Fibroblast of the conjunctiva (primary cell): ENCODE measurements around the gene FADS3.

Experiments
- DNase-seq: peaks from one replicate; pipeline ENCODE4 v3.0.0-alpha.2; 2010; ENCODE audit warnings: low read depth

FADS3 gene, protein sequence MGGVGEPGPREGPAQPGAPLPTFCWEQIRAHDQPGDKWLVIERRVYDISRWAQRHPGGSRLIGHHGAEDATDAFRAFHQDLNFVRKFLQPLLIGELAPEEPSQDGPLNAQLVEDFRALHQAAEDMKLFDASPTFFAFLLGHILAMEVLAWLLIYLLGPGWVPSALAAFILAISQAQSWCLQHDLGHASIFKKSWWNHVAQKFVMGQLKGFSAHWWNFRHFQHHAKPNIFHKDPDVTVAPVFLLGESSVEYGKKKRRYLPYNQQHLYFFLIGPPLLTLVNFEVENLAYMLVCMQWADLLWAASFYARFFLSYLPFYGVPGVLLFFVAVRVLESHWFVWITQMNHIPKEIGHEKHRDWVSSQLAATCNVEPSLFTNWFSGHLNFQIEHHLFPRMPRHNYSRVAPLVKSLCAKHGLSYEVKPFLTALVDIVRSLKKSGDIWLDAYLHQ

DNA sequence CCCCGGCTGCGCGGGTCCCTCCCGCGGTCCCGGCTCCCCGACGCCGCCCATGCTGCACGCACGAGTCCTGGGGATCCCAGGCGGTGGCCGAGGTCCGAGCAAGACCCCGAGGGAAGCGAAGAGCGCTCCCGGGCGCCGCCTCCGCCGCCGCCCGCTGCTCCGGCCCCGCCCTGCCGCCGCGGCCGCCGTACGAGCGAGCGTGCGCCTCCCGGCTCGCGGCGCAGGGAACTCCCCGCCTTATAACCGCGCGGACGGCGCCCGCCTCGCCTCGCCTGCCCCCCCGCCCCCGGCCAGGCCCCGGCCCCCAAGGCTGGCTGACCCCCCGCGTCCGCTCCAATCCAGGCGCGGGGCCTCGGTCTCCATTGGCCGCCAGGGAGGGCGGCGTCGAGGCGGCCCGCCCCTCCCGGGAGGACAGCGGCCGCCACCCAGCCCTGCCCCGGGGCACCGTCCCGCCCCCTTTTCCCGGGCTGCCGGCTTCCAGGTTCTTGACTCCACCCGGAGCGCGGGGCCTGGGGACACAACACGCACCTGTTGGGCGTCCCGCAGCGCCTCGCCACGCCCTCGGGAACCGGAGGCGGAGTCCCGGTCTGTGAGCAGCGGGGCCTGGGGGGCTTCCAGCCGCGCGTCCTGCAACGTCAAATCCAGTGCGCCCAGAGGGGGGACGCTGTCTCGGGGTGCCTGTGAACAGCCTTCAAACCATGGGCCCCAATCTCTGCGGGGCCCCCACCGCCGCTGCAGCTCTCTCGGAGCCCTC is at the start of gene FADS3:
FADS3 (minus strand) TSS at position 215 of the 754 bp plus-strand sequence; CDS start at position 51, 164 bp downstream.
- peak; percentile 52 for DNase-seq

DNA sequence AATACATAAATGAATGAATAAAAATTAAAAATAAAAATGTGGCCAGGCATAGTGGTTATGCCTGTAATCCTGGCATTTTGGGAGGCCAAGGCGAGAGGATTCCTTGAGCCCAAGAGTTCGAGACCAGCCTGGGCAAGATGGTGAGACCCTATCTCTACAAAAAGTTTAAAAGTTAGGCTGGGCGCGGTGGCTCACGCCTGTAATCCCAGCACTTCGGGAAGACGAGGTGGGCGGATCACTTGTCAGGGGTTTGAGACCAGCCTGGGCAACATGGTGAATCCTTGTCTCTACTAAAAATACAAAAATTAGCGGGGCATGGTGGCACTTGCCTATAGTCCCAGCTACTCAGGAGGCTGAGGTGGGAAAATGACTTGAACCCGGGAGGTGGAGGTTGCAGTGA is 49.1 kb upstream of the FADS3 start:
- DNase-seq, result no peak

DNA sequence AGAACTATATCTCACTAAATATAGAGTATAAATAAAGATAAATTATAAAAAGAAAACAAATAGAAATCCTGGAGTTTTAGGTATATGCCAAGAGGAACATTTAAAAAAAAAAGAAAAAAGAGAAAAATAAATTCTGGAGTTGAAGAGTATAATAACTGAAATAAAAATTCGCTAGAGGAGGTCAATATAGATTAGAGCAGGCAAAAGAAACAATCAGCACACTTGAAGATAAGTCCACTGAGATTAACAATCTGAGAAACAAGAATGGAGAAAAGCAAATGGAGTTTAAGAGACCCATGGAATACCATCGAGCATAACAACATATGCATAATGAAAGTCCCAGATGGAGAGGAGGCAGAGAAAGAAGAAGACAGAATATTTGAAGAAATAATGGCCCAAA is 44.5 kb upstream of the FADS3 start:
- DNase-seq, result no peak

DNA sequence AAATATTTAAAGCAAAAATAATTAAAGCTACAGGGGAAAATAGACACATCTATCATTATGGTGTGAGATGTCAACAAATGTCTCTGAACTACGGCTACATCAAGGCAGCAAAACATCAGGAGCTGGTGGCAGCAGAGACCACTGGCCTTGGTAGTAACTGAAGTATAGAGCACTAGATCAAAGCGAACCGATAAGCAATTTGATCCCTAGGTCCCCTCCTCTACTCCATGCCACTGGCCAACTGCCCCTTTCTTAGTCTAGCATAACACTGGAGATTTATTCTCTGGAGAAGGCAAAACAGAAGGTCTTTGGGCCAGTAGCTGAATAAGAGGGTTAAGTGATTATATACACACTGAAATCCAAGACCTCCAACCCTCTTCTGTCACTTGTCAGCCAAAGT is 39.6 kb upstream of the FADS3 start:
- no peak for DNase-seq

DNA sequence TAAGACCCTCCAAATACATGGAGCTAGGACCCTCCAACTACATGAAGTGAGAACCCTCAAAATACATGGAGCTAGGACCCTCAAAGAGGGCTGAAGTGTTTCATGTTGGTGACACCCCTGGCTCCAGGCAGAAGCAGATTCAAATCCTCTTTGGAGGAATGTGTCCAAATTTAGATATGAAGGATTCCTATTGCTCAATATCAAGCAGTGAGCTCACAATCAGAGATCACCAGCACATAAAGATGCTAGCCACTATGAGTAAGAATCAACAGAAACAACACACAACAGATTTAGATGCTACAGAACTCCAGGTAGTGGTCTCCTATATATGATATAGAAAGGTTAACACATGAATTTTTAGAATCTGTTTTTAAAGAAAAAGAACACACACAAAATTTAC is 37.3 kb upstream of the FADS3 start:
- DNase-seq, result no peak

DNA sequence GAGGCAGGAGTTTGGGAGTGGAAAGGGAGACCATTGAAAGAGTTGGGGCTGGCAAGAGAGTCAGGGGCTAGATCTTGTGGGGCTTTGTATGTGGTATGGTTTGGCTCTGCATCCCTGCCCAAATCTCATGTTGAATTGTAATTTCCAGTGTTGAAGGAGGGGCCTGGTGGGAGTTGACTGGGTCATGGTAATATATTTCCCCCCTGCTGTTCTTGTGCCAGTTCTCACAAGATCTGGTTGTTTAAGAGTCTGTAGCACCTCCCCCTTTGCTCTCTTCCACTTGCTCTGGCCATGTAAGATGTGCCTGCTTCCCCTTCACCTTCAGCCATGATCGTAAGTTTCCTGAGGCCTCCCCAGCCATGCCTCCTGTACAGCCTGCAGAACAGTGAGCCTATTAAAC is 36.2 kb upstream of the FADS3 start:
- no peak for DNase-seq

DNA sequence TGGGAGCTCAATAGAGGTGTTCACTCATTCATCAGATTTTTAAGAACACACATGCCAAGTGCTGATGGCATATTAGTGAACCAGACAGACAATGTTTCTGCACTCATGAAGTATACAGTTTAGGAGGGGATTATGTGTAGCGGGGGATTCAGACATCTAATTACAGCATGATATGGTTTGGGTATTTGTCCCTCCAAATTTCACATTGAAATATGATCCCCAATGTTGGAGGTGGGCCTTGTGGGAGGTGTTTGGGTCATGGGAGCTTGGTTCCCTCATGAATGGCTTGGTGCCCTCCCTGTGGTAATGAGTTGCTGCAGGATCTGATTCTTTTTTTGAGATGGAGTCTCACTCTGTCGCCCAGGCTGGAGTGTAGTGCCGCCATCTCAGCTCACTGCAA is 34.9 kb upstream of the FADS3 start:
- DNase-seq, result no peak

DNA sequence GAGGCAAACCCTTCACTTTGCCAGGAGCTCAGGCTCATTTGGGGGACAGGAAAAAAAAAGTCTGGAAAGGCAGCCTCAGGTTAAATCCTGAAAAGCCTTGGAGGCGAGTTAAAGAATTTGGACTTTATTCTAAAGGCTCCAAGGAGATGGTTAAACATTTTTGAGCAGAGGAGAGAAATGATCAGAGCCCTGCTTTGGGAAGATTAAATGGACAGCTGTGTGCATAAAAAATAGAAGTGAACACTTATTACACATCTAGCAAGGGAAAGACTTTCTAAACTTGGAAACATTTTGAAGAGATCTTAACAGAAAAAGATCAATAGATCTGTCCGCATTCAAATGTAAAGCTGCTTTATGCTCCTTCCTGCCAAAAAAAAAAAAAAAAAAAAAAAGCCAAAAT is 34.4 kb upstream of the FADS3 start:
- no peak for DNase-seq

DNA sequence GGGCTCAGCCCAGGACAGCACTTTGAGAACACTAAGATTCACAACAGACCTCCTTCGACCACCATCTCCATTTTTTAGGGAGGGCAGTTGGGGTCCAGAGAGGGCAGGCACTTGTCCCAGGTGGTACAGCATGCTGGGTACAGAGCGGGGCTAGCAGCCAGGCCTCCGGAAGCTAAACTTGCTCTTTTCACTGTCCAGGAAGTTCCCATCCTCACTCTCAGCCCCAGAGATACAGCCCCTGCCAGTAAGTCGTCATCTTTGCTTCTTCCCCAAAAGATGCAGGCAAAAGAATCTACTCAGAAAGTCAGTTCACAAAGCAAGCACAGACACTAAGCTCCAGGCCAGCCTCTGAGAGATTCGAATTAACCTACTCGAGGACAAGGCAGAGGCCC is 32.7 kb upstream of the FADS3 start:
- no peak for DNase-seq

DNA sequence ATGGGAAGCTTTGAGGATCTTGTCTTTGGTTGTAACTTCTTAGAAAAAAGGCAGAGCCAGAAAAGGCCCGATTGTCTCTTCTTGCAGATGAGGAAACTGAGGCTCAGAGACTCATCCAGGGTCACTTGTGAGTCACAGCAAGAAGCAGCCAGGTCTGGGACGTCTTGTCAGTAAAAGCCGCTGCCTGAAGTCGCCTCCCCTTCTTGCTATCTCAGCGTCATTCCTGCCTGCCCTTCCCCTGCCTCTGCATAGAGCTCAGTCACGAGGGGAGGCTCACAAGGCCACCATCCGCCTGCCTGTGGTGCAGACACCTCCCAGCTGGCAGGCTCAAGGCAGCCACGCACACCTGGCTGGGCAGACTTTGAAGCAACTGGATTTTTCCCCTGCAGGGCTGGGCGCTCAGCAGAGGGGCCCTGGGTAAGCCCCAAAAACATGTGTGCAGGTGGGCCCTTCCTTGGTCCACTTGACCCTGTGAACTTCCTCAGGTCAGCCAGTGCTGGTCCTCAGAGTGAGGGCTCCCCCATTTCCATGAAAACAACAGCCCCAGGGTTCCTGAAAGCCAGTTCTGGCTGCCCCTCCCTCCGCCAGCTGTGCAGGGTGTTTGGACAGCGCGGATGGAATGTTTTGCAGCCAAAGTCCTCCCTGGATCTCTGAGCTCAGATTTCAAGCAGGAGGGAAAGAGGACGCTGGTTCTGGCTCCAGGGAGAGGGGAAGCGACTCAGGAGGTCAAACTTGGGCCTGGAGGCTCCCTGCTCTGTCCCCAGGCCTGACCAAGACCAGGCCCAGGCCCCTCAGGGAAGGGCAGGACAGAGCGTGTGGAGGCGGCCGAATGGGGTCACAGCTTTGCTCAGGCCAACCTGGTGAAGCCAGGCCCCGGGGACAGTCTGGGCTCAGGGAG is 32.1 kb upstream of the FADS3 start:
- DNase-seq, result peak; percentile 46

DNA sequence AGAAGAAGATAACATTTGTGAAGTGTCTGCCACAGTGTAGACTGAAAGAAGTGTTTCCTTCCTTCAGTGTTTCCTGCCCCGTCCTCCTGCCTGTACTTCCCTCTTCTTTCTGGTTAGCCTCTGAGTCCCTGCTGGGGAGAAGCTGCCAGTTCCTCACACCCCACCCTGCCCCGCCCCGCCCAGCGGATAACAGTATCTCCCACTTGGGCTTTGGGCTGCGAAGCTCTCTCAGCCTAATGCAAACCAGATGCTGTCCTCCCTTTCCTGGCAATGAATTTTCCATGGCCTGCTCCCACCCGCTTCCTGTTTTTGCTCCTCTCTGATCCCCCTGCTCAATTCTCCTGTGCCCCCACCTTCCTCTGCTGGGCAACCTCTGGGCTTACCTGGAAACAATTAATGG is 31.2 kb upstream of the FADS3 start:
- DNase-seq, result peak; percentile 89

DNA sequence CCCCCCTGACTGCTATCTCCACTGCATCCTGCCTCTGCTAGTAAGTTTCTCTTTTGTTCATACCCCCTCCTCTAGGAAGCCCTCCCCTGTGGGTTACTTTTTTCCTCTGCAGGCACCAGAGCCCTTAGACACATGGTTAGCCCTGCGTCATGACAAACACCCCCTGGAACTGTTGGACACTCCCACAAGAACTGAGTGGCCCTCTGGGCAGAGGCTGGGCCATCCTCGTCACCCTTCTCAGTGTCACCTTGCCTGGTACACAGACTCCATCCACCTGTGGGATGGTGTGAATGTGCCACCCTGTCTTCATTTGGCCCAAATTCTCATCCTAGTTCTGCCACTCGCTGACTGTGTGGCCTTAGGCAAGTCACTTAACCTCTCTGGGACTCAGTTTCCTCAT is 30.1 kb upstream of the FADS3 start:
- no peak for DNase-seq

DNA sequence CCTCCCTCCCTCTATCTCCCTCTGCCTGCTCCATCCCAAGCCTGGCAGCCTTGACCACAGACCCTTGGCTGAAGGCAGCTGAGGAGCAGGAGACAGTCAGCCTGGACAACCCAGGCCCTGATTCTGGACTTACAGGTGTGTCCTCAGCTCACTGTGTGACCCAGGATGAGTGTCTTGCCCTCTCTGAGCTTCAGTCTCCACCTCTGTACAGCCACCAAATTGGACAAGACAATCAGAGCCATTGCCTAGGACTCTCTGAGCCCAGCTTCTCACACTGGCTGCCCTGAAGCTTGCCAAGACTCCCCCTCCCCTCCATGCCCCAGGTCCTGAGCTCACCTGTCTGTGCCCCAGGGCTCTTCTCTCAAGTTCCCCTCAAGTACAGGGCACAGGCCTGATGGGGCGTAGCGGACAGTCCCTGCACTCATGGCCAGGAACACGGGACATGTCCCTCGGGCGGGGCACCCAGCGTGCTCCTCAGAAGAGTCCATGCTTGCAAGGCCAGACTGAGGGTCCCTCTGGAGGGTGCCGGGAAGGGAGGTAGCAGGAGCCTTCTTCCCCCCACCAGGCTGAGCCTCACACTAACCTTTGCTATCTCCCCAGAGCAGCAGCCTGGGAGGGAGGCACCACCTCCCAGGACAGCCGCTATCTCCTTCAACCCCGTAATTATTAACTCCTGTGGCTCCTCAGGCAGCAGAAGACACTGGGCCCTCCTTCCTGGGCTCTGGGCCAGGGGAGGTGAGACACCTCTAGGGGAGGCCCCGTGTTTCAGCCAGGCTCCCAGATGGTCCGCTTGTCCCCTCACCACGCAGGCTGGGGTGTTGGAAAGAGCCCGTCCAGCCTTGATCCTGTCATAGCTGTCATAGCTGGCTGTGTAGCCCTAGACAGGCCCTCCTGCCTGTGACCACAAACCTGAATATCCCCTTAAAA is 28.6 kb upstream of the FADS3 start:
- no peak for DNase-seq

DNA sequence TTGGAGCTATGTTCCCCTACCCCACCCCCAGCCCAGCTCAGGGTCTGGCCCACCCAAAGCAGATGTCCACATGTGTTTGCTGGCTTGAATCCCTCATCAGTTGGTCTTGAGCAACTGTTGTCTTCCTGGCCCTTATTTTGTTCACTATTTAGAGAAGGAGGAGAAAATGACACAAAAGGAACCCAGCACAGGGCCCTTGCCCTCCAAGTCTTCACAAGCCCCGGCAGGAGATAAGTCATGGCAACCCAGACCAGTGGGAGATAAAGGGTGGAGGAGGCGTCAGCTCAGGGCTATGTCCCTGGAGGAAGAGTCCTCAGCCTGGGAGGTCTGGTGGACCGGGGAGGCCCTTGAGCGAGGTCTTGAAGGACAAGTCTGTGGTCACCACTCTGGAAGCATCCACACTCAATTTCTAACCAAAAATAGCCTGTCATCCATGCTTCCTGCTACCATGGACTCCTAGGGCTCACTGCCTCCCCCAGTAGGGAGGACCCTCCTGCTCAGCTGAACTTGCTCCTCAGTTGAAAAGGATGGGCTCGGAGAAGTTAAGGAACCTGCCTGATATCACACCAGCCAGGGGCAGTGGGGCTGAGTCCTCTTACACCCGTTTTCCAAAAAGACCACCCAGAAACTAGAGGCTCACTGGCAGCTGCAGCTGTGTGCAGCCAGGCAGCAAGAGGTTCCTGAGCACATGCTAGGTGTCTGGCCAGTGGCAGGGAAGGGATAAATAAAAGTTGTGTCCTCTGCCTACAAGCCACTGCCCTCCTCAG is 27.8 kb upstream of the FADS3 start:
- no peak for DNase-seq

DNA sequence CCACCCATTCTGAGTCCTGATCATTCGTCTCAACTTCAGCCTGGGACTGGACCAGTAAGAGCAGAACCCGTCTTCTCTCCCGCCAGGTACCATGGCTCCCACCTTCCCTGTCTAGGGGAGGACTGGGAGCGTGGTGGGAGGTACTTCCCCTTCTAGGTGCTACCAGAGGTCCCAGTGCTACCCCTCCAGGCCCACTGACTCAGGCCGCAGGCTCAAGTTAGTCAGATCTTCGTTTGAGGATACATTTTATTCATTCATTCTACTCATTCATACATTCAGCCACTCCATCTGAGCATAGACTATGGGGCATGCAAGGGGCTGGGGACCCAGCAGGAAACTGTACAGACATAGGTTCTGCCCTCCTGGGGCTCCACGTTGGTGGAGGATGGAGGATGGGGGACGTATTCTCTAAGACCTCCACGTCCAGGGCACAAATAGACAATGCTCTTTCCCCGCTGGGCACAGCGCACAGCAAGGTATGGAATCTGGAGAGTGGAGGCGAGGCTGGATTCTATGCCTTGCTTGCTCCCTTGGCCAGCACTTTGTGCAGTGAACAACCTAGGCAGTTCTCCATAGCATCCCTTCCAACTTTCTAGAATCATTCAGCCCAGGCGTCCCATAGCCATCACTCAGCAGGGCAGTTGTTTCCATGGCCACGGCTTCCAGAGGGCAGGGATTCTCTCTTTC is 27.0 kb upstream of the FADS3 start:
- DNase-seq, result no peak

DNA sequence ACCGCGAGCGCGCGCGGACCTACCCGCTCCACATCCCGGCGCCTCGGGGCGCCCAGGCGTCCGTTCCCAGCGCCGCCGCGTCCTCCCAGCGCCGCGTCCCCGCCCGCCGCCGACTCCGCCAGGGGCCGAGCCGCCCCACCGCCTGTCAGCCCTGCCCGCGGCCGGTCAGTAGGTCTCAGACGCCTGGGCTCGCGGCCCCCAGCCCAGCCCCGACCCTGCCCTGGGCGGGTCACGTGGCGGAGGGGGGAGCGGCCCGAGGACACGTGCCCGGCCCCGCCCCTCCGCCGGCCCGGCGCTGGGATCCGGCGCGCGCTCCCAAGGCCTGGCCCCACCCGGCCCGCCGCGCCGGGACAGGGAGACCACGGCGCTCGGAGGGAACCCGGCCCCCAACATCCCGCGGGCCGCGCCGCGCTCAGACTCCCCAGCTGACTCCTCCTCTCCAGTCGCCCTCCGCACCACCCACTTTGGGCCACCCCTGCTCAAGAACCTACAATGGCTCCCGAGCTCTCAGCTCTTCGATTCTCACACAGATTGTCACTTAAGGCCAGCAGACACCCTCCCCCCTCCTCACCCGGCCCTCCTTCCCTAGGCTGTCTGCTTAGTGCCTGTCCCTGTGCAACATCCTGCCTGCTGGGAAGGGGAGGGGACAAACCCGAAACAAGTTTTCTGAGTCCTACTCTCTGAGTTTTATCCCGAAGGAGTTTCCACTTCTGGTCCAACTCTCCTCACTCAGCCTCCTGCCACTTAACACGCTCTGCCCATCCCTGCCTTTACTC is 26.2 kb upstream of the FADS3 start, which contains the start of gene RAB3IL1:
RAB3IL1 (minus strand) TSS at position 233 of the 776 bp plus-strand sequence; CDS start at position 34, 199 bp downstream.
- DNase-seq, result no peak

DNA sequence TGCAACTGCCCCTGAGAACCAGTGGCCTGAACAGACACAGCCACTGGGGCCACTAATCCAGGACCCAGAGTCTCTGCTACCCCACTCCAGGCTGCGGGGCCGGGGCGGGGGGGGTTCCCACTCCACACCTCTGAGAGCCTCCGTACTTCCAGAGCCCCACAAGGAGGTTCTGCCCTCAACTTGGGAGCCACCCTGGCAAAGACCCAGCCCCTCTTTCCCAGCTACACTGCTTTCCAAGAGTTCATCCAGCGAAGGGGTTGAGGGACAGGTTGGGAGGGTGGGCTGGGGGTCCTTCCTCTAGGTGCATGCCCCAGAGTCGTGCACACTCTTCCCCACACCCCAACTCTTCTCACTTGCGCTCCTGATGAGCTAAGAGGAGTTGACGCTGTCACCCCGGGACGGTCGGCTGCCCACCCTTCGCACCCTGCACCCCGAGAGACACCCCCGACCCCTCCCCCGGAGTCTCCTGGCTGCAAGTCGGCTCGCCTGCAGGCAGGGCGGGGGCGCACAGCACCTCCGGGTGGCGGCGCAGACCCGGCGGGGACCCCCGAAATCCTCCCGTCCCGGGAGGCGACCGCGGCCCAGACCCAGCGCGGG is 25.5 kb upstream of the FADS3 start:
- DNase-seq, result no peak

DNA sequence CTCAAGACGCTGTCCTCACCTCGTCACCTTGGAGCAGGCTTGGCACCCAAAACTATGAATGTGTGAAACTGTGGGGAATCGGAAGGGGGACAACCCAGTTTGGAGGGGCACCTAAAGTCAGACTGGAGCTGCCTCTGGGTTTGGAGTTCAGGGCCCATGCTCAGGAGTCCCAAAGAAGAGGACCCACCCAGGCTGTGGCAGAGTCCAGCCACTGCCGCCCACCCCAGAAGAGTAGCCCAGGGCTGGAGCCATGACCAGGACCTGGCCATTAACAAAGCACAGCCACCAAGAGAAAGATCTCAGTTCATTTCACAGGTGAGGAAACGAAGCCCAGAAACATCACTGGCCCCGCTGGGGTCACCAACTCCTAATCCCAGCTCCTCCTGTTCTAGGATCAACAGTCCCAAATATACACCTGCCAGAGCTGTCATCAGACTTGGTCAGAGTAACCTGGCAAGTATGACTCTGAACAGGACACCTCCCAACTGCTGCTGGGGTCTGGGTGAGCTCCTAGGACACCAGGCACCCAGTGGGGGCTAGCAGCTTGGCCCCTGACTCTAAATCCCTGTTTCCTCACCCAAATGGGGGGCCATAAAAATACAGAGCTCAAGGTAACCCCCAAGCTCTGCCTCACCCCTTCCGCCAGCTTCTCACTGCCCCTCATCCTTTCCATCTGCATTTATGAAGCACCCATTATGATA is 23.3 kb upstream of the FADS3 start:
- DNase-seq, result no peak
